ENCODE measurements around the gene HMX1.

Gene HMX1

GRCh38 chr4:8867624-8868320 lies 3.9 kb downstream of the HMX1 start:
- DNase-seq: no peak

- DNase-seq: no peak
Observed at GRCh38 chr4:8866828-8867623, 4.6 kb downstream of the HMX1 start.

- no peak for DNase-seq
Observed at GRCh38 chr4:8866421-8866820, 5.2 kb downstream of the HMX1 start.

GRCh38 chr4:8865681-8866310 lies 5.8 kb downstream of the HMX1 start:
- DNase-seq: no peak

GRCh38 chr4:8864912-8865680 lies 6.5 kb downstream of the HMX1 start:
- no peak for DNase-seq

GRCh38 chr4:8863686-8864682 lies 7.7 kb downstream of the HMX1 start:
- no peak for DNase-seq

GRCh38 chr4:8862800-8863685 lies 8.6 kb downstream of the HMX1 start:
- no peak for DNase-seq

GRCh38 chr4:8862334-8862733 lies 9.3 kb downstream of the HMX1 start:
- no peak for DNase-seq

- no peak for DNase-seq
Observed at GRCh38 chr4:8861576-8862295, 9.9 kb downstream of the HMX1 start.

- no peak for DNase-seq
Observed at GRCh38 chr4:8860892-8861575, 10.6 kb downstream of the HMX1 start.

GRCh38 chr4:8860096-8860891 lies 11.3 kb downstream of the HMX1 start:
- no peak for DNase-seq

- DNase-seq: no peak
Observed at GRCh38 chr4:8859550-8860095, 12.0 kb downstream of the HMX1 start.

- DNase-seq: no peak
Observed at GRCh38 chr4:8858701-8859210, 12.9 kb downstream of the HMX1 start.

GRCh38 chr4:8857766-8858700 lies 13.6 kb downstream of the HMX1 start:
- no peak for DNase-seq

- no peak for DNase-seq
Observed at GRCh38 chr4:8856835-8857621, 14.6 kb downstream of the HMX1 start.

GRCh38 chr4:8855818-8856245 lies 15.8 kb downstream of the HMX1 start:
- no peak for DNase-seq

Measured in NCI-H187 treated with DMSO at 0.1 percent for 48 hours (cell line).